ENCODE data around the gene PCDHA7. TPM values are rescaled to one million over a fixed set of nuclear protein-coding genes. Genes with fewer than 3 reads are reported as not detected.
"Not testable (repeated sequence)": the region's sequence is repeated elsewhere in the genome, so short reads cannot be mapped to it uniquely, and the experiment has no call there.

Gene PCDHA7
- total RNA-seq, 4 donors from 2014 or later = 0.17 to 1.0 (median 0.37) TPM

GRCh38 chr5:140801494-140801841 is 32.6 kb upstream of the PCDHA7 start:
- WGBS = 14% methylated on average over 16 of the region's 16 CpGs
- H3K9me3 ChIP-seq = peaks cover 0 to 44% (median 38%) of the 10 kb centered on the region in 4 donors
- H3K27me3 ChIP-seq = peaks cover 0 to 48% (median 0%) of the 10 kb centered on the region in 4 donors
- TF ChIP-seq EP300 (IDR thresholded peaks at IDR 0.05) (no peak), CTCF (IDR thresholded peaks at IDR 0.05) (peak in 1 of 3 experiments; percentile 26), POLR2A (IDR thresholded peaks at IDR 0.05; ENCODE audit: low read depth) (no peak), POLR2AphosphoS5 (IDR thresholded peaks at IDR 0.05) (no peak)
- peak overlapping the region in 1 of 4 donors; percentile 22 for H3K27ac ChIP-seq (replicated peaks in 1 of 4)
- no peaks in the 10 kb centered on the region for H3K36me3 ChIP-seq
- intact Hi-C loops (cut with DNase I) = no loop called here
- no peak for DNase-seq (ENCODE audit: extremely low spot score)
- no peaks in the 10 kb centered on the region for H3K4me1 ChIP-seq
- H3K4me3 ChIP-seq = peak overlapping the region; percentile 33 to 52 (median 45)

- H3K27ac ChIP-seq (replicated peaks in 1 of 4); intact Hi-C loops (cut with DNase I); H3K36me3 ChIP-seq; H3K4me1 ChIP-seq; DNase-seq (ENCODE audit: extremely low spot score); H3K4me3 ChIP-seq: not testable (repeated sequence)
- WGBS = 32% methylated on average over 5 of the region's 45 CpGs
- Histone ChIP-seq H3K27me3 (peaks cover 0 to 50% (median 0%) of the 10 kb centered on the region in 4 donors), H3K9me3 (peaks cover 0 to 43% (median 35%) of the 10 kb centered on the region in 4 donors)
Observed at GRCh38 chr5:140802381-140802780, 31.7 kb upstream of the PCDHA7 start.

GRCh38 chr5:140802781-140803271 is 31.2 kb upstream of the PCDHA7 start:
- DNase-seq (ENCODE audit: extremely low spot score) = no peak
- no peak overlapping the region for H3K4me3 ChIP-seq
- intact Hi-C loops (cut with DNase I) = no loop called here
- H3K4me1 ChIP-seq = no peaks in the 10 kb centered on the region
- WGBS = 46% methylated on average over 31 of the region's 53 CpGs
- H3K27ac ChIP-seq (replicated peaks in 1 of 4) = no peak overlapping the region
- no peaks in the 10 kb centered on the region for H3K36me3 ChIP-seq
- TF ChIP-seq POLR2AphosphoS5 (IDR thresholded peaks at IDR 0.05) (no peak), EP300 (IDR thresholded peaks at IDR 0.05) (no peak)
- peaks cover 0 to 52% (median 0%) of the 10 kb centered on the region in 4 donors for H3K27me3 ChIP-seq
- peaks cover 0 to 47% (median 39%) of the 10 kb centered on the region in 4 donors for H3K9me3 ChIP-seq

- intact Hi-C loops (cut with DNase I) = no loop called here
- Histone ChIP-seq H3K36me3 (no peaks in the 10 kb centered on the region), H3K27ac (replicated peaks in 1 of 4) (no peak within 1 kb of the TSS), H3K9me3 (peaks cover 0 to 57% (median 47%) of the 10 kb centered on the region in 4 donors), H3K27me3 (peaks cover 0 to 48% (median 0%) of the 10 kb centered on the region in 4 donors), H3K4me1 (no peaks in the 10 kb centered on the region), H3K4me3 (peak within 1 kb of the TSS; percentile 22 to 54 (median 44))
- 20% methylated on average over 31 of the region's 47 CpGs for WGBS
- TF ChIP-seq POLR2AphosphoS5 (IDR thresholded peaks at IDR 0.05) (no peak), CTCF (IDR thresholded peaks at IDR 0.05) (peak in 2 of 3 experiments; percentile 23 to 39), EP300 (IDR thresholded peaks at IDR 0.05) (no peak), POLR2A (IDR thresholded peaks at IDR 0.05; ENCODE audit: low read depth) (no peak)
- DNase-seq (ENCODE audit: extremely low spot score) = no peak
Observed at GRCh38 chr5:140806834-140807775, 27.0 kb upstream of the PCDHA7 start, which contains the start of gene PCDHA4. Gene PCDHA4, plus strand, starts transcription at chr5:140807068.

GRCh38 chr5:140808241-140808888 is 25.7 kb upstream of the PCDHA7 start:
- 64% methylated on average over 29 of the region's 62 CpGs for WGBS

GRCh38 chr5:140808889-140809291 is 25.2 kb upstream of the PCDHA7 start:
- Histone ChIP-seq H3K27ac (replicated peaks in 1 of 4) (no peak overlapping the region), H3K4me3 (no peak overlapping the region), H3K36me3 (no peaks in the 10 kb centered on the region), H3K9me3 (peaks cover 0 to 43% (median 32%) of the 10 kb centered on the region in 4 donors), H3K4me1 (no peaks in the 10 kb centered on the region), H3K27me3 (peaks cover 0 to 34% (median 0%) of the 10 kb centered on the region in 4 donors)
- DNase-seq (ENCODE audit: extremely low spot score) = no peak
- WGBS = 73% methylated on average over 35 of the region's 43 CpGs
- intact Hi-C loops (cut with DNase I) = no loop called here
- TF ChIP-seq EP300 (IDR thresholded peaks at IDR 0.05) = no peak
- TF ChIP-seq POLR2AphosphoS5 (IDR thresholded peaks at IDR 0.05) = no peak
- no peak for TF ChIP-seq POLR2A (IDR thresholded peaks at IDR 0.05; ENCODE audit: low read depth)
- no peak for TF ChIP-seq CTCF (IDR thresholded peaks at IDR 0.05)

More at GRCh38 chr5:140808241-140808888, 25.7 kb upstream of the PCDHA7 start:
- H3K4me3 ChIP-seq; DNase-seq (ENCODE audit: extremely low spot score); H3K4me1 ChIP-seq; H3K36me3 ChIP-seq; H3K27ac ChIP-seq (replicated peaks in 1 of 4); intact Hi-C loops (cut with DNase I): not testable (repeated sequence)
- Histone ChIP-seq H3K9me3 (peaks cover 0 to 44% (median 35%) of the 10 kb centered on the region in 4 donors), H3K27me3 (peaks cover 0 to 35% (median 0%) of the 10 kb centered on the region in 4 donors)

Measured in esophagus muscularis mucosa (tissue), 4 donors.